Measurements from ENCODE around the gene ADPGK. TPM values are rescaled to one million over a fixed set of nuclear protein-coding genes. Genes with fewer than 3 reads are reported as not detected.
"Not testable (repeated sequence)": the region's sequence is repeated elsewhere in the genome, so short reads cannot be mapped to it uniquely, and the experiment has no call there.

The ADPGK gene
- polyA plus RNA-seq, 1 donor from 2014 or later: 33.7 TPM

- H2AFZ ChIP-seq (ENCODE audit: low read depth, low read length): no peak overlapping the region
- no peak overlapping the region for H3K9ac ChIP-seq (ENCODE audit: low read length)
- no peaks in the 10 kb centered on the region for H3K79me2 ChIP-seq (replicated peaks; ENCODE audit: insufficient read depth, low read length)
- H3K27ac ChIP-seq (ENCODE audit: low read length): no peak overlapping the region
- H3K27me3 ChIP-seq (ENCODE audit: insufficient read depth, low read depth, low read length): no peaks in the 10 kb centered on the region
- H3K36me3 ChIP-seq (ENCODE audit: insufficient read depth, low read length): no peaks in the 10 kb centered on the region
- H3K4me3 ChIP-seq (ENCODE audit: low read length): no peak overlapping the region
- H4K20me1 ChIP-seq (ENCODE audit: insufficient read depth): no peaks in the 10 kb centered on the region
- no peaks in the 10 kb centered on the region for H3K9me2 ChIP-seq (ENCODE audit: insufficient read depth, low read length)
- TF ChIP-seq TAF1 (IDR thresholded peaks at IDR 0.05; ENCODE audit: low read depth) (no peak), EP300 (conservative IDR thresholded peaks at IDR 0.05; ENCODE audit: poor library complexity, severe bottlenecking) (no peak), SMC3 (conservative IDR thresholded peaks at IDR 0.05; ENCODE audit: poor library complexity) (no peak)
- H3F3A ChIP-seq (ENCODE audit: insufficient read depth, low read length, poor library complexity, severe bottlenecking): no peaks in the 10 kb centered on the region
- no peaks in the 10 kb centered on the region for H3K9me3 ChIP-seq (ENCODE audit: low read length)
- no peak overlapping the region for H3K4me2 ChIP-seq (ENCODE audit: low read length)
These were observed 58.1 kb downstream of the ADPGK start for GRCh38 chr15:72725446-72725845.

GRCh38 chr15:72724028-72724427 lies 59.5 kb downstream of the ADPGK start:
- H3K9me2 ChIP-seq (ENCODE audit: insufficient read depth, low read length): no peaks in the 10 kb centered on the region
- no peaks in the 10 kb centered on the region for H3K79me2 ChIP-seq (replicated peaks; ENCODE audit: insufficient read depth, low read length)
- no peaks in the 10 kb centered on the region for H3K36me3 ChIP-seq (ENCODE audit: insufficient read depth, low read length)
- no peaks in the 10 kb centered on the region for H4K20me1 ChIP-seq (ENCODE audit: insufficient read depth)
- H3K9ac ChIP-seq (ENCODE audit: low read length): no peak overlapping the region
- H3K27ac ChIP-seq (ENCODE audit: low read length): no peak overlapping the region
- no peaks in the 10 kb centered on the region for H3K27me3 ChIP-seq (ENCODE audit: insufficient read depth, low read depth, low read length)
- H2AFZ ChIP-seq (ENCODE audit: low read depth, low read length): no peak overlapping the region
- no peaks in the 10 kb centered on the region for H3K9me3 ChIP-seq (ENCODE audit: low read length)
- no peak overlapping the region for H3K4me2 ChIP-seq (ENCODE audit: low read length)
- H3K4me3 ChIP-seq (ENCODE audit: low read length): no peak overlapping the region
- H3F3A ChIP-seq (ENCODE audit: insufficient read depth, low read length, poor library complexity, severe bottlenecking): no peaks in the 10 kb centered on the region
- no peak for TF ChIP-seq RAD21 (conservative IDR thresholded peaks at IDR 0.05)

GRCh38 chr15:72722071-72722696 lies 61.4 kb downstream of the ADPGK start:
- Histone ChIP-seq H3K36me3 (ENCODE audit: insufficient read depth, low read length) (no peaks in the 10 kb centered on the region), H3K9me3 (ENCODE audit: low read length) (no peaks in the 10 kb centered on the region), H3K27ac (ENCODE audit: low read length) (no peak overlapping the region), H2AFZ (ENCODE audit: low read depth, low read length) (no peak overlapping the region), H3K27me3 (ENCODE audit: insufficient read depth, low read depth, low read length) (no peaks in the 10 kb centered on the region), H3K4me3 (ENCODE audit: low read length) (no peak overlapping the region), H3K9me2 (ENCODE audit: insufficient read depth, low read length) (no peaks in the 10 kb centered on the region), H3K4me2 (ENCODE audit: low read length) (no peak overlapping the region), H3F3A (ENCODE audit: insufficient read depth, low read length, poor library complexity, severe bottlenecking) (no peaks in the 10 kb centered on the region), H4K20me1 (ENCODE audit: insufficient read depth) (no peaks in the 10 kb centered on the region), H3K9ac (ENCODE audit: low read length) (no peak overlapping the region), H3K79me2 (replicated peaks; ENCODE audit: insufficient read depth, low read length) (no peaks in the 10 kb centered on the region)
- TF ChIP-seq EP300 (conservative IDR thresholded peaks at IDR 0.05; ENCODE audit: poor library complexity, severe bottlenecking) (no peak), SMC3 (conservative IDR thresholded peaks at IDR 0.05; ENCODE audit: poor library complexity) (peak; percentile 82), CTCF (IDR thresholded peaks at IDR 0.05; ENCODE audit: poor library complexity, severe bottlenecking) (peak; percentile 82), MXI1 (conservative IDR thresholded peaks at IDR 0.05; ENCODE audit: poor library complexity, severe bottlenecking) (no peak), TAF1 (IDR thresholded peaks at IDR 0.05; ENCODE audit: low read depth) (no peak), RAD21 (conservative IDR thresholded peaks at IDR 0.05) (peak; percentile 76)

- H3K27me3 ChIP-seq (ENCODE audit: insufficient read depth, low read depth, low read length); H3K79me2 ChIP-seq (replicated peaks; ENCODE audit: insufficient read depth, low read length); H3K9ac ChIP-seq (ENCODE audit: low read length); H3K4me3 ChIP-seq (ENCODE audit: low read length); H2AFZ ChIP-seq (ENCODE audit: low read depth, low read length); H3F3A ChIP-seq (ENCODE audit: insufficient read depth, low read length, poor library complexity, severe bottlenecking); H3K36me3 ChIP-seq (ENCODE audit: insufficient read depth, low read length); H3K9me3 ChIP-seq (ENCODE audit: low read length); H3K9me2 ChIP-seq (ENCODE audit: insufficient read depth, low read length); H3K4me2 ChIP-seq (ENCODE audit: low read length); H3K27ac ChIP-seq (ENCODE audit: low read length); H4K20me1 ChIP-seq (ENCODE audit: insufficient read depth): not testable (repeated sequence)
These were observed 74.8 kb downstream of the ADPGK start for GRCh38 chr15:72708551-72709303.
